ENCODE results near the gene ITGAX.
A peak's percentile ranks its signal among the peaks of the same experiment; 100 is the strongest.

ITGAX gene

GRCh38 chr16:31373235-31373634 is 18.3 kb downstream of the ITGAX start:
- TF ChIP-seq POLR2A (IDR thresholded peaks at IDR 0.05; ENCODE audit: low read length), result no peak
- no peak for TF ChIP-seq GATA1 (IDR thresholded peaks at IDR 0.05; ENCODE audit: low read depth, low read length)
- DNase-seq, result no peak

- TF ChIP-seq POLR2A (IDR thresholded peaks at IDR 0.05; ENCODE audit: low read length), result no peak
- TF ChIP-seq GATA1 (IDR thresholded peaks at IDR 0.05; ENCODE audit: low read depth, low read length), result no peak
- DNase-seq, result no peak
Measured at GRCh38 chr16:31375231-31375630, 20.3 kb downstream of the ITGAX start.

DNA sequence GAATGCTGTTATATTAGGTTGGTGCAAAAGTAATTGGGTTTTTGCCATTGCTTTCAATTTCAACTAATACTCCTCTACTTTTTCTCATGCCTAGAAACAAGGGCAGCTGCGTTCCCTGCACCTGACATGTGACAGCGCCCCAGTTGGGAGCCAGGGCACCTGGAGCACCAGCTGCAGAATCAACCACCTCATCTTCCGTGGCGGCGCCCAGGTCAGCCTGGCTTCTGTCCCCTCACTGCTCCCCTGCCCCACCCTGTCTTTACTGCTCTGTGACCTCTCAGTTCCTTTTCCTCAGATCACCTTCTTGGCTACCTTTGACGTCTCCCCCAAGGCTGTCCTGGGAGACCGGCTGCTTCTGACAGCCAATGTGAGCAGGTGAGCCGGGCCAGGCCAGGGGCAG is 21.7 kb downstream of the ITGAX start:
- TF ChIP-seq GATA1 (IDR thresholded peaks at IDR 0.05; ENCODE audit: low read depth, low read length) (no peak), POLR2A (IDR thresholded peaks at IDR 0.05; ENCODE audit: low read length) (no peak)
- no peak for DNase-seq

DNA sequence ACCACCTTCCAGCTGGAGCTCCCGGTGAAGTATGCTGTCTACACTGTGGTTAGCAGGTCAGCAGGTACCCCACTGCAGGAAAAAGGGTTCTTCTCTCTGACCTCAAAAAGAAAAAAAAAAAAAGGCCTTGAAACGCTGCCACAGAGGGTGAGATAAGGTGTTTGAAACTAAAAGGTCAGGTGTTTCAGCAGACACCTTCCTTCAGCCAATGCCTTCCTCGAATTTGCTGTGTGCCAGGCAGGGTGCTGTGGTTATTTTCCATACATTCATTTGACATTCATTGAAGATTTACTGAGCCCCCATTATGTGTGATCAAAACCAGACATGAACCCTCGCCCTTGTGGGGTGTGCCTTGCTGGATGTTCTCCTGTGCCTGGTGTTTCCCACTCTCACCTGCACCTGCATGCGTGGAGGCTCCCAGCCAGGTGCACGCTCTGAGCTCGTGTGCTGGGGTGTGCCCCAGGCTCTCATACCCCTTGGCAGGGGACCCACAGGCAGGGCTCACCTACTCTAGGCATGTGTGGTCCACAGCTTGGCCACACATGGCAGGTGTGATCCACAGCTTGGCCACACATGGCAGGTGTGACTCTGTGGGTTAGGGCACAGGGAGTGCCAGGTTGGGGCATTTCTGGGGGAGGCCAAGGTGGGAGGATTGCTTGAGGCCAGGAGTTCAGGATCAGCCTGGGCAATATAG is 22.4 kb downstream of the ITGAX start:
- no peak for TF ChIP-seq POLR2A (IDR thresholded peaks at IDR 0.05; ENCODE audit: low read length)
- TF ChIP-seq GATA1 (IDR thresholded peaks at IDR 0.05; ENCODE audit: low read depth, low read length), result no peak
- DNase-seq, result no peak

DNA sequence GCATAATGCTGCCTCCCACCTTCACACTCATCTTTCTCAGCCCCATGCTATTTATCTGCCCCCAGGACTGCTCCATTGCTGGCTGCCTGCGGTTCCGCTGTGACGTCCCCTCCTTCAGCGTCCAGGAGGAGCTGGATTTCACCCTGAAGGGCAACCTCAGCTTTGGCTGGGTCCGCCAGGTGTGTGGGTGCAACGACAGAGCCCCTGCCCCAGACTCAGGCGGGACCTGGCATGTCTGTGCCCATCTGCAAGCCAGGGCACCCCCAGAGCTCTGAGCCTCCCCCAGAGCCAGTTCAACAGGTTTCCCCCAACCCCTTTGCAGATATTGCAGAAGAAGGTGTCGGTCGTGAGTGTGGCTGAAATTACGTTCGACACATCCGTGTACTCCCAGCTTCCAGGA is 25.2 kb downstream of the ITGAX start:
- TF ChIP-seq GATA1 (IDR thresholded peaks at IDR 0.05; ENCODE audit: low read depth, low read length) (no peak), POLR2A (IDR thresholded peaks at IDR 0.05; ENCODE audit: low read length) (no peak)
- no peak for DNase-seq

- DNase-seq, result peak; percentile 56 to 72
- TF ChIP-seq POLR2A (IDR thresholded peaks at IDR 0.05; ENCODE audit: low read length) (no peak), GATA1 (IDR thresholded peaks at IDR 0.05; ENCODE audit: low read depth, low read length) (no peak)
Measured at GRCh38 chr16:31382485-31383161, 27.6 kb downstream of the ITGAX start.

- no peak for TF ChIP-seq GATA1 (IDR thresholded peaks at IDR 0.05; ENCODE audit: low read depth, low read length)
- no peak for TF ChIP-seq POLR2A (IDR thresholded peaks at IDR 0.05; ENCODE audit: low read length)
- no peak for DNase-seq
Measured at GRCh38 chr16:31385680-31386079, 30.7 kb downstream of the ITGAX start.

DNA sequence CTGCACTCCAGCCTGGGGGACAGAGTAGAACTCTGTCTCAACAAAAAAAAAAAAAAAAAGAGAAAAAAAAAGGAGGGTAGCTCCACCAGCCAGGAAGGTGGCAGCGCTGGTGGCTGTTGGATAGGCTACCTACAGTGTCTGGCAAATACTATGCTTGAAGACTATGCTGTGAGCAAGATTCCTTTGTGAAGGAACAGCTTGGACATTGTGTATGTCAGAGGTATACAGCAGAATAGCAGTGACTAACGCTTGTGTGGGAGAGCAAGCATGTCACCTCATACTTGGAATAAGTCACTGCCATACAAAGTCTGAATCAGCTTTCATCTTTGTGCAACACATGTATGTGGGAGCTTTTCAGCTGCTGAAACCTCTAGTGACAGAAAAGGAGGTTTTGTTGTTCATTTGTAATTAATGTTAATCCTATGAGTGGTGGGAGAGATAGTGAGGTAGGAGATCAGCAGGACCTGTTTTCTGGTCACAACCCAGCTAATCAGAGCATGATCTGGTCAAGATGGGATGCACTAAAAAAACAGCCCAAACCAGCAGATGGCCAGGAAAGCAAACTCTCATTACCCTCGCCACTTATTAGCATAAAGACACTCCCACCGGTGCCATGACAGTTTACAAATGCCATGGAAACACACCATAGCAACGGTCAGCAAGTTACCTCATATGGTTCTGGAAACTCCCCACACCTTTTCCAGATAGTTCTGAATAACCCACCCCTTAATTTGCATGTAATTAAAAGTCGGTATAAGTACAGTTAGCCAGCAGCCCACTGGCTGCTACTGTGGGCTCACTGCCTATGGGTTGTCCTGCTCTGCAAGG is 31.4 kb downstream of the ITGAX start:
- no peak for DNase-seq

GRCh38 chr16:31388535-31388934 is 33.6 kb downstream of the ITGAX start:
- TF ChIP-seq POLR2A (IDR thresholded peaks at IDR 0.05; ENCODE audit: low read length) (no peak), GATA1 (IDR thresholded peaks at IDR 0.05; ENCODE audit: low read depth, low read length) (no peak)
- no peak for DNase-seq

More for the DNA sequence above, 31.4 kb downstream of the ITGAX start:
- no peak for TF ChIP-seq POLR2A (IDR thresholded peaks at IDR 0.05; ENCODE audit: low read length)
- TF ChIP-seq GATA1 (IDR thresholded peaks at IDR 0.05; ENCODE audit: low read depth, low read length), result no peak

DNA sequence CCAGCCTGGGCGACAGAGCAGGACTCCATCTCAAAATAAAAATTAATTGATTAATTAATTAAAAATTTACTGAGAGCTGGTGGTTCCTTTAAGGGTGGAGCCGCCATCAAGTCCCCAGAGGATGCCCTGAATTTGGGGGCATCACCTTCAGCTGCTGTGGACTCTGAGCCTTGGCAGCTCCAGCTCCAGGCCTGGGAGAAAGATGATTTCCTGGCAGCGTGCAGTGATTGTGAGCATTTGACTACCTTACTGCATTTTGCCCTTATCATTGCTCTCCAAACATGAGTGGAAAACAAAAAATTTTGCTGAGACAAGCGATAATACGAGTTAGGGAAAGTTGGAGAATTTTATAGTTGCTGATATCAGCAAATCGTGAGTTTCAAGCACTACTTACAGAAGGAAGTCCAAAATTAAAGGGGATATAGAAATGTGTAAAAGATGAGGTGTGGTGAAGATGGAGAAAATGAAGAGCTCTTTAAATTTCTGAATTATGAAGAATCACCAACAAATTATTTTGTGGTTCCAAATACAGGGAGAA is 35.6 kb downstream of the ITGAX start:
- no peak for DNase-seq
- TF ChIP-seq POLR2A (IDR thresholded peaks at IDR 0.05; ENCODE audit: low read length), result no peak
- no peak for TF ChIP-seq GATA1 (IDR thresholded peaks at IDR 0.05; ENCODE audit: low read depth, low read length)

DNA sequence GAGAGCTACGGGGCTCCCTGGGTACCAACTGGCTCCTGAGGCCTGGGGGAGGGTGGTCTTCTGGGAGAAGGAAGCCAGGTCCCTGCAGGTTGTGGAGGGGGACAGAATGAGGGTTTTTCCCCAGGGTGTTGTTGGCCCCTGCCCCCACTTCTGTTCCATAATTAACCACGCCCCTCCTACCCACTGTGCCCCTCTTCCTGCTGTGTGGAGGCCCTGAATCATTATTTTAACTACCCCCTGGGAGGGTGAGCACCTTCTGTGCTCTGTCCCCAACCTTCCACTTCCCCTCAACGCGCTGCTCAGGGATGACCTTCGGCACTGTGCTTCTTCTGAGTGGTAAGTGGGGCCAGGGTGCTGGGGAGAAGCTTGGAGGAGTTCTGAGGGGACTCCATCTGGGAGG is 38.1 kb downstream of the ITGAX start, which contains the start of gene ITGAD:
TSS of gene ITGAD (plus strand) at position 280 of the 400 bp plus-strand sequence. CDS start at position 306, 26 bp downstream.
- no peak for DNase-seq
- TF ChIP-seq POLR2A (IDR thresholded peaks at IDR 0.05; ENCODE audit: low read length) (no peak), GATA1 (IDR thresholded peaks at IDR 0.05; ENCODE audit: low read depth, low read length) (no peak)

GRCh38 chr16:31395647-31396046 is 40.7 kb downstream of the ITGAX start:
- TF ChIP-seq GATA1 (IDR thresholded peaks at IDR 0.05; ENCODE audit: low read depth, low read length) (no peak), POLR2A (IDR thresholded peaks at IDR 0.05; ENCODE audit: low read length) (no peak)
- DNase-seq, result no peak

- no peak for TF ChIP-seq GATA1 (IDR thresholded peaks at IDR 0.05; ENCODE audit: low read depth, low read length)
- no peak for TF ChIP-seq POLR2A (IDR thresholded peaks at IDR 0.05; ENCODE audit: low read length)
- no peak for DNase-seq
Measured at GRCh38 chr16:31397096-31397660, 42.2 kb downstream of the ITGAX start.
